Large intestine (tissue), 1 donor: Measurements from ENCODE around the gene KHK. TPM values are rescaled to one million over a fixed set of nuclear protein-coding genes. Genes with fewer than 3 reads are reported as not detected.

ENCODE experiments used
- polyA plus RNA-seq: library from polyadenylated mRNA; unstranded; fragments of 120-200 nt; gene quantifications from one replicate; pipeline ENCODE4 v1.2.1, GENCODE V29; 2013

The KHK gene
- polyA plus RNA-seq, 1 donor, result 232 TPM

Other genes starting within 250 kb of the KHK start
- 7.1 TPM for gene DPYSL5, start 238.6 kb upstream of the KHK start, polyA plus RNA-seq
- gene MAPRE3, start 116.1 kb upstream of the KHK start, polyA plus RNA-seq, result 20.7 TPM
- gene TMEM214, start 53.8 kb upstream of the KHK start, polyA plus RNA-seq, result 93.6 TPM
- gene AGBL5, start 35.1 kb upstream of the KHK start, polyA plus RNA-seq, result 28.3 TPM
- gene OST4, start 15.1 kb upstream of the KHK start, polyA plus RNA-seq, result 313 TPM
- 49.1 TPM for gene EMILIN1, start 8.2 kb upstream of the KHK start, polyA plus RNA-seq
- gene CGREF1, start 32.4 kb downstream of the KHK start, polyA plus RNA-seq, result 11.5 TPM
- gene ABHD1, start 37.0 kb downstream of the KHK start, polyA plus RNA-seq, result 2.0 TPM
- gene PREB, start 47.9 kb downstream of the KHK start, polyA plus RNA-seq, result 48.5 TPM
- gene PRR30, start 52.6 kb downstream of the KHK start, polyA plus RNA-seq, result not detected
- gene TCF23, start 62.2 kb downstream of the KHK start, polyA plus RNA-seq, result 0.10 TPM
- 131 TPM for gene ATRAID, start 125.3 kb downstream of the KHK start, polyA plus RNA-seq
- gene SLC5A6, start 125.5 kb downstream of the KHK start, polyA plus RNA-seq, result 148 TPM
- gene CAD, start 130.6 kb downstream of the KHK start, polyA plus RNA-seq, result 34.9 TPM
- 0.57 TPM for gene SLC30A3, start 176.3 kb downstream of the KHK start, polyA plus RNA-seq
- gene DNAJC5G, start 188.7 kb downstream of the KHK start, polyA plus RNA-seq, result 0.19 TPM
- gene TRIM54, start 195.7 kb downstream of the KHK start, polyA plus RNA-seq, result 0.60 TPM
- 3.4 TPM for gene UCN, start 221.7 kb downstream of the KHK start, polyA plus RNA-seq
- 99.6 TPM for gene MPV17, start 236.3 kb downstream of the KHK start, polyA plus RNA-seq